Activated T-cell treated with anti-CD3 and anti-CD28 coated beads, Interleukin-2, amount 50 U/mL, for 4 hours (primary cell): Measurements from ENCODE around the gene TECR. TPM values are rescaled to one million over a fixed set of nuclear protein-coding genes. Genes with fewer than 3 reads are reported as not detected.
"Not testable (repeated sequence)": the region's sequence is repeated elsewhere in the genome, so short reads cannot be mapped to it uniquely, and the experiment has no call there.

ENCODE experiments used
- ATAC-seq, 2 donors: fragments of 200-7000 bp; cut with Tn5 transposase; one replicate each; pipeline ENCODE4 v1.10.0; 2021
- DNase-seq: peaks from one replicate; pipeline ENCODE4 v3.0.0-alpha.2; 2020
- H3K27me3 Mint-ChIP-seq: one replicate; pipeline ENCODE4 v1.8.0; 2021; ENCODE audit warnings: low read depth, mixed read lengths
- H3K36me3 Mint-ChIP-seq: one replicate; pipeline ENCODE4 v1.8.0; 2022; ENCODE audit warnings: mixed read lengths; ENCODE audit not compliant: insufficient read depth
- H3K4me1 Mint-ChIP-seq: one replicate; pipeline ENCODE4 v1.8.0; 2021; ENCODE audit warnings: low read depth, mixed read lengths
- H3K4me3 Mint-ChIP-seq: one replicate; pipeline ENCODE4 v1.8.0; 2021; ENCODE audit warnings: mild to moderate bottlenecking, moderate library complexity, mixed read lengths
- H3K9me3 Mint-ChIP-seq: one replicate; pipeline ENCODE4 v1.8.0; 2021; ENCODE audit warnings: mixed read lengths
- total RNA-seq, 3 donors: library from RNA; stranded (reverse); gene quantifications; one replicate each; pipeline ENCODE4 v1.2.1, GENCODE V29; 2021

TECR gene
- total RNA-seq, 3 donors from 2014 or later, result 92.5 to 96.3 (median 94.6) TPM

DNA sequence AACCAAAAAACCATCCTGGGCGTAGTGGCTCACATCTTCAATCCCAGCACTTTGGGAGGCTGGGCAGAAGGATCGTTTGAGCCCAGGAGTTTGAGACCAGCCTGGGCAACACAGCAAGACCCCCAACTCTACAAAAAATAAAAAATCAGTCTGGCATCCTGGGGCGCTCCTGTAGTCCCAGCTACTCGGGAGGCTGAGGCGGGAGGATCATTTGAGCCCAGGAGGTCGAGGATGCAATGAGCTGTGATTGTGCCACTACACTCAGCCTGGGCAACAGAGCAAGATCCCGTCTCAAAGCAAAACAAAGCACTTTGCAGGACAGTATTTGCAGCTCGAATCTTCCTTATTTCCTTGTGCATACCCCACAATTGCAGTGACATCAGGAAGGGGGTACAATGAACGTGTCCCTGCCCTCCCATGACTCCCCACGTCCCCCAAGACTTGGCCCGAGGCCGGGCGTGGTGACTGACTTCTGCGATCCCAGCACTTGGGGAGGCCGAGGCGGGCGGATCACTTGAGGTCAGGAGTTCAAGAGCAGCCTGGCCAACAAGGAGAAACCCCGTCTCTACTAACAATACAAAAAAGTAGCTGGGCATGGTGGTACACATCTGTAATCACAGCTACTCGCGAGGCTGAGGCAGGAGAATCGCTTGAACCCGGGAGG, 41.6 kb downstream of the TECR start:
- Mint-ChIP-seq H3K4me1 (peaks cover 39% of the 10 kb centered on the region), H3K36me3 (no peaks in the 10 kb centered on the region), H3K4me3 (peak overlapping the region; percentile 97), H3K9me3 (no peaks in the 10 kb centered on the region), H3K27me3 (no peaks in the 10 kb centered on the region)
- ATAC-seq (no peak), DNase-seq (no peak)

DNA sequence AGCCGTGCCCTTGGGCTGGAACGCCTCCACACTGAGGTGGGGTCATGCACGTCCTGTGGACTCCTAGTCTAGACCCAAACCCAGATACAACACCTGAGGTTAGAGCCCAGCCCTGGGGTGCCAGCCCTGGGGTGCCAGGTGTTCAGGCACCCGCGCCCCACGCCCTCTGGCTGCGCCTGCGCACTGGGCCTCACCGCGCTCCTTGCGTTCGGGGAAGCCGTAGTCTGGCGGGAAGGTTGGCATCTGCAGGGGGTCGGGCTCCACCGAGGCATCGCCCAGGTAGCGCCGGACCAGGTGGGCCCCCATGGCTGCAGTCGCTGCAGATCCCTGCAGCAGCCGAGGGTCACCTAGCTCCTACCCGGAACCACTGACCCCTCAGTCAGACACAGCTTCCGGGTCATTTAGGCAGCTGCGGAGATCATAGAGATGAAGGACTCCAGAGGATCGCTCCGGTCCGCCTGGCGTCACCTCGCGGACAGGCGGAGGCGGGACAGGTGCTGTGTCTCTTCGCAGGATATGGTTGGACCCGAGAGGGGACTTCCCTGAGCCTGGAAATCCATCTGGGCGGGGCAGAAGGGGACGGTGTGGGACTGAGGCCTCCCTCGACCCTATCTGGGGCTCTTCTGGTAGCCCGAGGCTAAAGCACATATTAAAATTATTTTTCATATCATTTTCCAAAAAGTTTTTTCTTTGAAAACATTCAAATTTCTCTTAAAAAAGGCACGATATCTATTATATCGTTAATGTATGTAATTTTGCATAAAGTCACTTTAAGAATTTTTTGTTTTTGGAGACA, 42.5 kb downstream of the TECR start, which contains the start of gene NDUFB7:
Gene NDUFB7, minus strand, starts transcription at position 372 of the 796 bp plus-strand sequence. Its CDS starts 66 bp downstream, at position 306.
- peaks cover 39% of the 10 kb centered on the region for H3K4me1 Mint-ChIP-seq
- H3K36me3 Mint-ChIP-seq, result no peaks in the 10 kb centered on the region
- no peaks in the 10 kb centered on the region for H3K9me3 Mint-ChIP-seq
- peak; percentile 84 for DNase-seq
- no peaks in the 10 kb centered on the region for H3K27me3 Mint-ChIP-seq
- ATAC-seq, result peak; percentile 97 to 99
- H3K4me3 Mint-ChIP-seq, result peak within 1 kb of the TSS; percentile 97

DNA sequence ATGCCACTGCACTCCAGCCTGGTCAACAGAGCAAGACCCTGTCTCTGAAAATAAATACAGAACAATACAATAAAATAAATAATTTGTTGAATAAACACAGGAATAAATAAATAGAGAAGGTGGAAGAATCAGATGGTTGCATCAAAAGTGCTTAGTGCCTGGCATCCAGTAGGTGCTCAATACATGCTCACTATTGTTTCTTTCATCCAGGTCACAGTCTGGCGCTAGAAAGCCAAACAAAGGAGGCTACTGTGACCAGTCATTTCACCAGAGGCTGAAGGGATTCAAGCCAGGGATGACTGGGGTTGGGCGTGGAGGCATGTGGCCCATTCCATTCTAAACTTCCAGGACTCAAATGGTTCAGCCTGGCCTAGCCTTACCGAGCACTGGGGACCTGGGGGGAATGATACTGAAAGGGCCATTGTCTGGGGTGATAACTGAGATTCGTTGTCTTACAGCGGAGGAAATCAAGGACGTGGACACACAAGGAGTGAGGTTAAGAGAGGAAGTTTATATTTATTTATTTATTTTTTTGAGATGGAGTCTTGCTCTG, 46.1 kb downstream of the TECR start:
- DNase-seq (no peak), ATAC-seq (no peak)
- Mint-ChIP-seq H3K27me3 (no peaks in the 10 kb centered on the region), H3K9me3 (no peaks in the 10 kb centered on the region), H3K36me3 (no peaks in the 10 kb centered on the region), H3K4me1 (peaks cover 33% of the 10 kb centered on the region), H3K4me3 (no peak overlapping the region)

DNA sequence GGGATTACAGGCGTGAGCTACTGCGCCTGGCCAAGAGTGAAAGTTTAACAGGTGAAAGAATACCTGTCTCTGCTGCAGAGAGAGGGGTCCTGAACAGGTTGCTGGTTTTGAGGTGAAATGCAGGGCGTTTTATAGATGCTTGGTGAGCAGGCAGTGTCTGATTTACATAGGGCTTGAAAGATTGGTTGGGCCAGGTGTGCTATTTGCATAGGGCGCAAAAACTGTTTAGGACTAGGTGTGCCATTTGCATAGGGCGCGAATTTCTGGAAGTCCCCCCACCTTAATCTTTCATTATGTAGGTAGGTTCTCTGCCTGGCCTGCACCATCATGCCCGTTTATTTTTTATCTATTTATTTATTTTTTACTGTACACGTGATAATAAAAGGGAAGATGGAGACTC, 47.0 kb downstream of the TECR start:
- H3K4me1 Mint-ChIP-seq, result peaks cover 31% of the 10 kb centered on the region
- H3K27me3 Mint-ChIP-seq, result no peaks in the 10 kb centered on the region
- no peak for DNase-seq
- ATAC-seq, result no peak
- H3K4me3 Mint-ChIP-seq, result no peak overlapping the region
- no peaks in the 10 kb centered on the region for H3K36me3 Mint-ChIP-seq
- no peaks in the 10 kb centered on the region for H3K9me3 Mint-ChIP-seq

DNA sequence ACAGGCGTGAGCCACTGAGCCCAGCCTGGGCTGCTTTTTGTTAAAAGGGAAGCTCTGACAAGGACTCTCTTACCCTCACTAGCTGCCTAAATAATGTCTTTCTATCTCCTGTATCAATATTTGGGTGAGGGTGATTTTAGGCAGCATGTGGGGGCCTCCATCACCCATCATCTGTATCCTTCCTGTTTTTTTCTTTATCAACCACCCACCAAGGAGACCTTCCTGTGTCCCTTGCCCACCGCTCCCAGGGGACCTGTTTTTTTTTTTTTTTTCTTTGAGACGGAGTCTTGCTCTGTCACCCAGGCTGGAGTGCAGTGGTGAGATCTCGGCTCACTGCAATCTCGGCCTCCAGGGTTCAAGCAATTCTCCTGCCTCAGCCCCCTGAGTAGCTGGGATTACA, 47.9 kb downstream of the TECR start:
- H3K9me3 Mint-ChIP-seq, result no peaks in the 10 kb centered on the region
- H3K27me3 Mint-ChIP-seq, result no peaks in the 10 kb centered on the region
- H3K4me3 Mint-ChIP-seq, result no peak overlapping the region
- H3K36me3 Mint-ChIP-seq, result no peaks in the 10 kb centered on the region
- DNase-seq (no peak), ATAC-seq (no peak)
- peaks cover 25% of the 10 kb centered on the region for H3K4me1 Mint-ChIP-seq

DNA sequence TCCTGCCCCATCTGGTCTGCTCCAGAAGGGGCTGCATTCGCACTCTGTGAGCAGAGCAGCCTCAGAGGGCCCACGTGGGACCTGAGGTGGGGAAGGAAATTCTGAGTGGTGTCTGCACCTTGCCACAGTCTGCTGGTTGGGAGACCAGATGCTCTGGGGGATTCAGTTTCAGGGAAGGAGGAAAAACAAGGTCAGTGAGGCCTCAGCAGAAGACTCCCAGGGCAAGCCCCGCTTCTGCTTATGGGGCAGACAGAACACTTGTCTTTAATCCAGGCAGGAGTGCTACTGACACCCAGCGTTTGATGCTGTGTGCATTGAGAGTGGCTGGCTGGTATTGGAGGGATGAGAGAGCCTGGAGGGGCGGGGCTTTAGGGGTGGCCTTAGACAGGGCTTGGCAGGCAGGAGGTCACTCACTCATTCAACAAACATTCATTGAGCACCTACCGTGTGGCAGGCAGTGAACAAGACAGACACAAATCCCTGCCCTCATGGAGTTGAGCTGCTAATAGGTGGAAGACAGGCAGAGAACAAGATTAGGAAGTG, 48.6 kb downstream of the TECR start:
- no peak for ATAC-seq
- H3K4me1 Mint-ChIP-seq, result peaks cover 27% of the 10 kb centered on the region
- H3K27me3 Mint-ChIP-seq, result no peaks in the 10 kb centered on the region

DNA sequence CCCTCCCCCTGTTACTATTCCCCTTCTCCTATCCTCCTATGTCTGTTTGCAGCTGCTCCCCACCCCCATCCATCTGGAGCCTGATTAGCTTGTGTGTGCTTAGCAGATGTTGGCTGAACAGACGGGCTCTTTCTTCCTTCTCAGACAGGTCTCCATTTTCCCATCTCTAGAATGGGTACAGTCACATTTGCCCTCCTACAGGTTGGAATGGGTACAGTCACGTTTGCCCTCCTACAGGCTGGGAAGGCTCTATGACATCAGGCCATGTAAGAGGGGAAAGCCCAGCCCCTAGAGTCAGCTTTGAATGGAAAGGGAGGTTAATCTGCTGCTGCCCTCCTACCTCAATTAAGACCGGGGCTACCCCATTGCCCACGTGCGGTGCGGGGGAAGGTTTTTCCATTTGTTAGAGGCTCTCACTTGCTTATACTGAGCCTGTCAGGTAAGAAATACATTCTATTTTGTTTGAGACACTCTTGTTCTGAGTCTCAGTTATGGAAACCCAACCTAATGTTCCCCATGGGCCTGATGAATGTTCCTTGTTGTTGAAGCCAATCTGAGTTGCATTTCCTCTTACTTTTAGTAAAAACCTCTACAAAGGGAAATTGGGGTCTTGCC, 51.3 kb downstream of the TECR start:
- peaks cover 25% of the 10 kb centered on the region for H3K4me1 Mint-ChIP-seq
- ATAC-seq (peak; percentile 27 to 40), DNase-seq (no peak)
- H3K4me3 Mint-ChIP-seq, result no peak overlapping the region
- no peaks in the 10 kb centered on the region for H3K36me3 Mint-ChIP-seq
- H3K27me3 Mint-ChIP-seq, result no peaks in the 10 kb centered on the region
- H3K9me3 Mint-ChIP-seq, result no peaks in the 10 kb centered on the region

More for the DNA sequence above, 48.6 kb downstream of the TECR start:
- H3K4me3 Mint-ChIP-seq, result no peak overlapping the region
- no peak for DNase-seq
- no peaks in the 10 kb centered on the region for H3K36me3 Mint-ChIP-seq
- no peaks in the 10 kb centered on the region for H3K9me3 Mint-ChIP-seq

DNA sequence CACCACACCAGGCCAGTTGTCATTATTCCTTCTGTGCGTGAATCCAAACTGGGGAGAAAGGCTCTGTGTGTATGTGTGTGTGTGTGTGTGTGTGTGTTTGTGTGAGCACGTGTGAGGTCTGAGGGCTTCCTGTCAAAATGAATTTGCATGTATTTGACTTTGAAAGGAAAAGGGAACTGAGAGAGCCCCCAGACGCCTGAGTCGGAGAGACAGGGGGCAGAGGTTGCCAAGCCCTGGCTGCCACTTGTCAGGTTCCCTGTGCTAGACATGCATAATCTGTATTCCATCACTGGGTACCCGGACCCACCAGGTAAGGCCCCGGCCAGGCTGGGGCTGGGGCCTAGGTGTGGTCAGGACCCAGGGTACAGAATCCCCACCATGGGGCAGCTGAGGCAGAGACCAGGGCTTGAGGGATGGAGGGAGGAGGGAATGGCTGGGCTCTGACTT, 53.5 kb downstream of the TECR start, which contains the start of gene CLEC17A:
Gene CLEC17A, plus strand, starts transcription at position 191 of the 447 bp plus-strand sequence. Its CDS starts 77 bp downstream, at position 268.
- H3K27me3 Mint-ChIP-seq, result no peaks in the 10 kb centered on the region
- no peak for DNase-seq
- H3K9me3 Mint-ChIP-seq, result no peaks in the 10 kb centered on the region

DNA sequence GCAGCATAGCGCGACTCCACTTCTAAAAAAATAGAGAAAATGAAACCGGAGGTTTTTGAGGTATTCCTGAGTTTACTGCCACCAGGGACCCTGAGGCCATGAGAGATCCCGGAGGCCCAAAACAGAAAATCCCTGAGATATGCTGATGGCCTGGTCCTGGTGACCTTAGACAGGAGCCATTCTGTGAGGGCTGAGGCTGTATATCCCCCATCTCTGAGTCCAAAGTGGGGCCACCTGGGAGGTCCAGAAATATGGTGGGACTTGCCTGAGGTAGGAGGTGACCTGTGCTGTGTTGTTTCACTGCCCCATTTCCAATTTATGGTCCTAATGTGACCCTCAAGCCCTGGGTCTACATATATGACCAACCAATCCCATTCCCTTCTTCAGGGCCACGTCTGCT, 55.0 kb downstream of the TECR start:
- peaks cover 27% of the 10 kb centered on the region for H3K4me1 Mint-ChIP-seq
- H3K36me3 Mint-ChIP-seq, ATAC-seq, H3K27me3 Mint-ChIP-seq, H3K9me3 Mint-ChIP-seq, DNase-seq: not testable (repeated sequence)
- H3K4me3 Mint-ChIP-seq, result peak overlapping the region; percentile 76

More for the DNA sequence above, 53.5 kb downstream of the TECR start, which contains the start of gene CLEC17A:
- Mint-ChIP-seq H3K4me3 (peak within 1 kb of the TSS; percentile 76), H3K36me3 (no peaks in the 10 kb centered on the region), H3K4me1 (peaks cover 29% of the 10 kb centered on the region)
- no peak for ATAC-seq

DNA sequence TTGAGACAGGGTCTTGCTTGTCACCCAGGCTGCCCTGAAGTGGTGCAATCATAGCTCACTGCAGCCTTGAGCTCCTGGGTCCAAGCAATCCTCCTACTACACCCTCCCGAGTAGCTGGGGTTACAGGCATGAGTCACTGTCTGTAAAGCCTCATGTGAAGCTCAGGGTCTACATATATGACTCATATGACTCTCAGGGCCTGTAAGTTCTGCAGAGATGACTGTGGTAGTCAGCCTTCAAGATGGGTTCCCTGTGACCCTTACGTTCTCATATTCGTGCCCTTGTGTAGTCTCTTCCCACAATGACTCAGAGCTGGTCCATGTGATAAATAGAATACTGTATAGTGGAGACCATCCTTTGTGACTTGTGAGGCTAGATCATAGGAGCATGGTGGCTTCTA, 55.8 kb downstream of the TECR start:
- not testable (repeated sequence) for H3K9me3 Mint-ChIP-seq, DNase-seq, H3K36me3 Mint-ChIP-seq, H3K27me3 Mint-ChIP-seq, H3K4me3 Mint-ChIP-seq
- H3K4me1 Mint-ChIP-seq, result peaks cover 24% of the 10 kb centered on the region
- peak; percentile 88 to 95 for ATAC-seq

DNA sequence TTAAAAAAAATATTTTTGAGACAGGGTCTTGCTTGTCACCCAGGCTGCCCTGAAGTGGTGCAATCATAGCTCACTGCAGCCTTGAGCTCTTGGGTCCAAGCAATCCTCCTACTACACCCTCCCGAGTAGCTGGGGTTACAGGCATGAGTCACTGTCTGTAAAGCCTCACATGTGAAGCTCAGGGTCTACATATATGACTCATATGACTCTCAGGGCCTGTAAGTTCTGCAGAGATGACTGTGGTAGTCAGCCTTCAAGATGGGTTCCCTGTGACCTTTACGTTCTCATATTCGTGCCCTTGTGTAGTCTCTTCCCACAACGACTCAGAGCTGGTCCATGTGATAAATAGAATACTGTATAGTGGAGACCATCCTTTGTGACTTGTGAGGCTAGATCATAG, 60.0 kb downstream of the TECR start:
- peaks cover 14% of the 10 kb centered on the region for H3K4me1 Mint-ChIP-seq
- not testable (repeated sequence) for H3K4me3 Mint-ChIP-seq, H3K9me3 Mint-ChIP-seq, H3K36me3 Mint-ChIP-seq, DNase-seq, H3K27me3 Mint-ChIP-seq
- peak; percentile 46 to 73 for ATAC-seq

DNA sequence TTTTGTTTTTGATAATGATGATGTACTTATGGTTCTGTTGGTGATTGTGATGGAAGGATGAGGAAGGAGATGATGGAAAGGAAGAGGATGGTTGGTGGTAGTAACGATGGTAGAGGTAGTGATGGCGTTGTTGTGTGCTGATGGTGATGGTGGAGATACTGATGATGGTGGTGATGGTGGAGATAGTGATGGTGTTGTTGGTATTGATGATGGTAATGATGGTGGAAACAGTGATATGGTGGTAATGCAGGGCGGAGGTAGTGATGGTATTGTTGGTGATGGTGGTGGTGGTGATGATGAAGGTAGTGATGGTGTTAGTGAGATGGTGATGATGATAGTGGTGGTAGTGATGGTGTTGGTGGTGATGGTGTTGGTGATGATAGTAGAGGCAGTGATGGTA, 66.2 kb downstream of the TECR start:
- no peak for ATAC-seq
- H3K36me3 Mint-ChIP-seq, result no peaks in the 10 kb centered on the region

DNA sequence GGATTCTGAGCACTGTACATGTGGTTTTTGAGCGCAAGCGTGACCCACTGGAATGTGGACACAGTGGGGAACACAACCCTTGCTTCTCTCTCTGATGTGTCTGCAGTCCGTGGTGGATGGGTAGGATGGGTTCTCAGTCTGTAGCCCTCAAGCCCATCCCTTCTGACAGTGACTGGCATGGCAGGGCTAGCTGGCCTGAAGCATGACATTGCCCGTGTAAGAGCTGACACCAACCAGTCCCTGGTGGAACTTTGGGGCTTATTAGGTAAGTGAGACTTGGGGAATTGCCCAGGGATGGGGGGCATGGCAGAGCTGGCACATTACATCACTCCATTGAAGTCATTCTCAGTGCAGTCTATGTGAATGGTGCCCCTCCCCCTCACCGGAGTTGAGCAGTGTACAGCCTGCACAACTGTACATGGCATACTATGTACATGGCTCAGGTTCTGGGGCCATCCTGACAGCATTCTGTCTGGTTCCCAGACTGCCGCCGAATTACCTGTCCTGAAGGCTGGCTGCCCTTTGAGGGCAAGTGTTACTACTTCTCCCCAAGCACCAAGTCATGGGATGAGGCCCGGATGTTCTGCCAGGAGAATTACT, 70.3 kb downstream of the TECR start:
- DNase-seq (no peak), ATAC-seq (no peak)
- no peak overlapping the region for H3K4me3 Mint-ChIP-seq
- peaks cover 8% of the 10 kb centered on the region for H3K9me3 Mint-ChIP-seq
- no peaks in the 10 kb centered on the region for H3K27me3 Mint-ChIP-seq
- H3K36me3 Mint-ChIP-seq, result no peaks in the 10 kb centered on the region
- H3K4me1 Mint-ChIP-seq, result peaks cover 6% of the 10 kb centered on the region

More for the DNA sequence above, 66.2 kb downstream of the TECR start:
- peaks cover 8% of the 10 kb centered on the region for H3K9me3 Mint-ChIP-seq
- DNase-seq, result no peak
- H3K4me1 Mint-ChIP-seq, result no peaks in the 10 kb centered on the region
- no peak overlapping the region for H3K4me3 Mint-ChIP-seq
- peaks cover 8% of the 10 kb centered on the region for H3K27me3 Mint-ChIP-seq

DNA sequence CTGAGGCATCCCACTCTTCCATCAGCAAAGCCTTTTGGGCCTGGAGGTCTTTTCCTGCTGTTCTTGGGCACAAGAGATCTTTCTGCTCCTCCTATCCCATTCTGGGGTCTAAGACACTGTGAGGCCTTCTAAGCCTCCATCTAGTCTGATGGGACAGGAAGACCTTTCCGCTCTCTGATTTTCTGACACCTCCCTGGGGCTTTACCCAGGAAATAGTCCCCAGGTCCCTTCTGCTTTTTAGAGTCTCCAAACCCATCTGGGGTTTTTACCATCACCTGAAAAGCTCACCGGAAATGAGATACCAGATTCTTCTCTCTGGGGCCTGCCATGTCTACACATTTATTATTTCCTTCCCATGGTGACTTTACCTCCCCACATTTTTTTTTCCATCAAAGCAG, 74.6 kb downstream of the TECR start:
- no peaks in the 10 kb centered on the region for H3K9me3 Mint-ChIP-seq
- no peaks in the 10 kb centered on the region for H3K36me3 Mint-ChIP-seq
- no peaks in the 10 kb centered on the region for H3K27me3 Mint-ChIP-seq
- no peak overlapping the region for H3K4me3 Mint-ChIP-seq
- ATAC-seq (no peak), DNase-seq (no peak)
- peaks cover 9% of the 10 kb centered on the region for H3K4me1 Mint-ChIP-seq
